GM23338 (cell line): ENCODE results near the gene CSKMT. TPM values are rescaled to one million over a fixed set of nuclear protein-coding genes. Genes with fewer than 3 reads are reported as not detected.

ENCODE experiments used
- ATAC-seq: fragments of 200-7000 bp; cut with Tn5 transposase; 3 replicates; pipeline ENCODE4 v1.9.1; 2020
- DNase-seq: peaks from one replicate; pipeline ENCODE4 v3.0.0-alpha.2; 2015; ENCODE audit warnings: low spot score
- H2AFZ ChIP-seq: fragments of 200-600 bp; sonication (generic); 2 replicates; pipeline ENCODE4 v1.8.0; 2016; ENCODE audit warnings: antibody characterized with exemption, mild to moderate bottlenecking, moderate library complexity
- H3F3A ChIP-seq: fragments of 200-600 bp; sonication (generic); replicated peaks from 2 replicates; pipeline ENCODE4 v1.8.0; 2017; ENCODE audit warnings: antibody characterized with exemption, mixed run types, low read depth
- H3K27ac ChIP-seq: fragments of 200-600 bp; sonication (generic); 2 replicates; pipeline ENCODE4 v1.6.1; 2016; ENCODE audit warnings: low read depth
- H3K27me3 ChIP-seq: fragments of 200-600 bp; sonication (generic); 2 replicates; pipeline ENCODE4 v1.8.0; 2016; ENCODE audit warnings: mild to moderate bottlenecking, mixed run types, moderate library complexity; ENCODE audit not compliant: insufficient read depth
- H3K36me3 ChIP-seq: fragments of 200-600 bp; sonication (generic); 2 replicates; pipeline ENCODE4 v1.8.0; 2016; ENCODE audit warnings: mild to moderate bottlenecking; ENCODE audit not compliant: insufficient read depth
- H3K4me1 ChIP-seq: fragments of 200-600 bp; sonication (generic); 2 replicates; pipeline ENCODE4 v1.8.0; 2016; ENCODE audit warnings: mild to moderate bottlenecking, moderate library complexity; ENCODE audit not compliant: insufficient read depth
- H3K4me2 ChIP-seq: fragments of 200-600 bp; sonication (generic); 2 replicates; pipeline ENCODE4 v1.7.1; 2017; ENCODE audit warnings: mixed run types
- H3K4me3 ChIP-seq: fragments of 200-600 bp; sonication (generic); 2 replicates; pipeline ENCODE4 v1.6.1; 2016; ENCODE audit warnings: mixed run types
- H3K79me2 ChIP-seq: fragments of 200-600 bp; sonication (generic); replicated peaks from 2 replicates; pipeline ENCODE4 v1.8.0; 2017; ENCODE audit warnings: mild to moderate bottlenecking; ENCODE audit not compliant: insufficient read depth
- H3K9me2 ChIP-seq: fragments of 200-600 bp; sonication (generic); 2 replicates; pipeline ENCODE4 v1.8.0; 2017; ENCODE audit not compliant: insufficient read depth
- H4K20me1 ChIP-seq: fragments of 200-600 bp; sonication (generic); replicated peaks from 2 replicates; pipeline ENCODE4 v1.8.0; 2017; ENCODE audit warnings: mild to moderate bottlenecking; ENCODE audit not compliant: insufficient read depth
- H3K27ac Mint-ChIP-seq: 2 replicates; pipeline ENCODE4 v1.8.0; 2020; ENCODE audit warnings: inconsistent platforms, mild to moderate bottlenecking, moderate library complexity, mixed read lengths
- H3K27me3 Mint-ChIP-seq: 3 replicates; pipeline ENCODE4 v1.8.0; 2022; ENCODE audit warnings: low read depth, mild to moderate bottlenecking, moderate library complexity, mixed read lengths, inconsistent platforms; ENCODE audit not compliant: insufficient read depth, poor library complexity
- H3K36me3 Mint-ChIP-seq: 3 replicates; pipeline ENCODE4 v1.8.0; 2021; ENCODE audit warnings: low read depth, mild to moderate bottlenecking, inconsistent platforms, moderate library complexity, mixed read lengths
- H3K4me1 Mint-ChIP-seq: 3 replicates; pipeline ENCODE4 v1.8.0; 2020; ENCODE audit warnings: mild to moderate bottlenecking, inconsistent platforms, mixed read lengths
- H3K4me3 Mint-ChIP-seq: 3 replicates; pipeline ENCODE4 v1.8.0; 2021; ENCODE audit warnings: moderate library complexity, mild to moderate bottlenecking, inconsistent platforms, mixed read lengths
- H3K9me3 Mint-ChIP-seq: 3 replicates; pipeline ENCODE4 v1.8.0; 2020; ENCODE audit warnings: moderate library complexity, mild to moderate bottlenecking, inconsistent platforms, mixed read lengths
- CREB1 ChIP-seq: fragments of 250-450 bp; sonication (Bioruptor Pico); IDR thresholded peaks from 2 replicates; pipeline ENCODE4 v1.5.0; 2020; ENCODE audit warnings: low read depth, mild to moderate bottlenecking, moderate library complexity
- EZH2phosphoT487 ChIP-seq: fragments of 200-600 bp; sonication (generic); IDR thresholded peaks from one replicate; pipeline ENCODE4 v1.8.1; 2018; ENCODE audit warnings: antibody characterized with exemption; ENCODE audit not compliant: unreplicated experiment
- STAT1 ChIP-seq: IDR thresholded peaks from one replicate; pipeline ENCODE4 v1.6.1; 2016; ENCODE audit warnings: antibody characterized with exemption; ENCODE audit not compliant: unreplicated experiment
- polyA plus RNA-seq: library from polyadenylated mRNA; unstranded; fragments of >200 nt; fragmentation: Nextera tagmentation; extraction: Ambion mirVana; gene quantifications from 2 replicates; pipeline ENCODE4 v1.2.1, GENCODE V29; 2016
- total RNA-seq: library from RNA; depleted of rRNA; stranded (reverse); fragments of >200 nt; shearing (Covaris generic); gene quantifications from 2 replicates; pipeline ENCODE4 v1.2.3, GENCODE V29; 2014
- TF ChIP-seq, protein P1 (sequence below), 2 experiments: fragments of 200-600 bp in 1 of 2; sonication (generic) in 1 of 2; conservative IDR thresholded peaks; 2 replicates each; pipeline versions ENCODE4 v1.5.1 to v1.6.1; 2016 to 2017; ENCODE audit warnings: antibody characterized with exemption in 2 of 2, low read depth in 2 of 2, mild to moderate bottlenecking in 2 of 2, moderate library complexity in 1 of 2
- TF ChIP-seq, protein P2 (sequence below): fragments of 250-450 bp; sonication (Bioruptor Pico); IDR thresholded peaks from 2 replicates; pipeline ENCODE4 v1.5.0; 2020; ENCODE audit warnings: mild to moderate bottlenecking, moderate library complexity

CSKMT gene
- total and polyA plus RNA-seq, 2 experiments from 2014 or later, result 8.0 to 25.6 TPM

DNA sequence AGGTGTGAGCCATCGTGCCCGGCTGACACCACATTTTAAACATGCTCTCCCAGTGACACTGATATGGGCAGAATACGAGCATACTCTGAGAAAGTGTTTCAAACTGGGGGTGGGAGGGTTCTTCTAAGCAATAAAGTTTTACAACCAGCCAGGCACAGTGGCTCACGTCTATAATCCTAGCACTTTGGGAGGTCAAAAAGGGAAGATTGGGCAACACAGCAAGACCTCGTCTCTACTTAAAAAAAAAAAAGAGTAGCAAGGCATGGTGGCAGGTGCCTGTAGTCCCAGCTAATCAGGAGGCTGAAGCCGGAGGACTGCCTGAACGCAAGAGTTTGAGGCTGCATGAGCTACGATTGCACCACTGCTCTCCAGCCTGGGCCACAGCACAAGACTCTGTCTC, 20.9 kb upstream of the CSKMT start:
- H3K4me3 ChIP-seq, result no peak overlapping the region
- no peak overlapping the region for H3K4me2 ChIP-seq
- Mint-ChIP-seq H3K4me1 (peaks cover 12% of the 10 kb centered on the region), H3K27me3 (peaks cover 13% of the 10 kb centered on the region), H3K9me3 (peaks cover 2% of the 10 kb centered on the region; the same call in 1 of the 3 replicates), H3K27ac (no peak overlapping the region), H3K4me3 (peak overlapping the region; percentile 21; the same call in 1 of the 3 replicates), H3K36me3 (peaks cover 37% of the 10 kb centered on the region)
- no peak overlapping the region for H3K27ac ChIP-seq
- H4K20me1 ChIP-seq, result peaks cover 23% of the 10 kb centered on the region
- no peak overlapping the region for H2AFZ ChIP-seq
- H3K4me1 ChIP-seq, result no peaks in the 10 kb centered on the region; the same call in 1 of the 2 replicates
- H3K27me3 ChIP-seq, result no peaks in the 10 kb centered on the region
- peaks cover 12% of the 10 kb centered on the region for H3K36me3 ChIP-seq
- no peaks in the 10 kb centered on the region for H3K9me2 ChIP-seq
- peaks cover 47% of the 10 kb centered on the region for H3K79me2 ChIP-seq
- 0 out of 2 replicates have a peak, but pooled peaks cover 19% of the 10 kb centered on the region for H3F3A ChIP-seq
- DNase-seq (no peak), ATAC-seq (no peak)
- TF ChIP-seq, protein P1, sequence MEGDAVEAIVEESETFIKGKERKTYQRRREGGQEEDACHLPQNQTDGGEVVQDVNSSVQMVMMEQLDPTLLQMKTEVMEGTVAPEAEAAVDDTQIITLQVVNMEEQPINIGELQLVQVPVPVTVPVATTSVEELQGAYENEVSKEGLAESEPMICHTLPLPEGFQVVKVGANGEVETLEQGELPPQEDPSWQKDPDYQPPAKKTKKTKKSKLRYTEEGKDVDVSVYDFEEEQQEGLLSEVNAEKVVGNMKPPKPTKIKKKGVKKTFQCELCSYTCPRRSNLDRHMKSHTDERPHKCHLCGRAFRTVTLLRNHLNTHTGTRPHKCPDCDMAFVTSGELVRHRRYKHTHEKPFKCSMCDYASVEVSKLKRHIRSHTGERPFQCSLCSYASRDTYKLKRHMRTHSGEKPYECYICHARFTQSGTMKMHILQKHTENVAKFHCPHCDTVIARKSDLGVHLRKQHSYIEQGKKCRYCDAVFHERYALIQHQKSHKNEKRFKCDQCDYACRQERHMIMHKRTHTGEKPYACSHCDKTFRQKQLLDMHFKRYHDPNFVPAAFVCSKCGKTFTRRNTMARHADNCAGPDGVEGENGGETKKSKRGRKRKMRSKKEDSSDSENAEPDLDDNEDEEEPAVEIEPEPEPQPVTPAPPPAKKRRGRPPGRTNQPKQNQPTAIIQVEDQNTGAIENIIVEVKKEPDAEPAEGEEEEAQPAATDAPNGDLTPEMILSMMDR (conservative IDR thresholded peaks at IDR 0.05; ENCODE audit: low read depth in 2 of 2), result no peak
- TF ChIP-seq STAT1, result no peak
- no peak for TF ChIP-seq EZH2phosphoT487
- TF ChIP-seq, protein P2, sequence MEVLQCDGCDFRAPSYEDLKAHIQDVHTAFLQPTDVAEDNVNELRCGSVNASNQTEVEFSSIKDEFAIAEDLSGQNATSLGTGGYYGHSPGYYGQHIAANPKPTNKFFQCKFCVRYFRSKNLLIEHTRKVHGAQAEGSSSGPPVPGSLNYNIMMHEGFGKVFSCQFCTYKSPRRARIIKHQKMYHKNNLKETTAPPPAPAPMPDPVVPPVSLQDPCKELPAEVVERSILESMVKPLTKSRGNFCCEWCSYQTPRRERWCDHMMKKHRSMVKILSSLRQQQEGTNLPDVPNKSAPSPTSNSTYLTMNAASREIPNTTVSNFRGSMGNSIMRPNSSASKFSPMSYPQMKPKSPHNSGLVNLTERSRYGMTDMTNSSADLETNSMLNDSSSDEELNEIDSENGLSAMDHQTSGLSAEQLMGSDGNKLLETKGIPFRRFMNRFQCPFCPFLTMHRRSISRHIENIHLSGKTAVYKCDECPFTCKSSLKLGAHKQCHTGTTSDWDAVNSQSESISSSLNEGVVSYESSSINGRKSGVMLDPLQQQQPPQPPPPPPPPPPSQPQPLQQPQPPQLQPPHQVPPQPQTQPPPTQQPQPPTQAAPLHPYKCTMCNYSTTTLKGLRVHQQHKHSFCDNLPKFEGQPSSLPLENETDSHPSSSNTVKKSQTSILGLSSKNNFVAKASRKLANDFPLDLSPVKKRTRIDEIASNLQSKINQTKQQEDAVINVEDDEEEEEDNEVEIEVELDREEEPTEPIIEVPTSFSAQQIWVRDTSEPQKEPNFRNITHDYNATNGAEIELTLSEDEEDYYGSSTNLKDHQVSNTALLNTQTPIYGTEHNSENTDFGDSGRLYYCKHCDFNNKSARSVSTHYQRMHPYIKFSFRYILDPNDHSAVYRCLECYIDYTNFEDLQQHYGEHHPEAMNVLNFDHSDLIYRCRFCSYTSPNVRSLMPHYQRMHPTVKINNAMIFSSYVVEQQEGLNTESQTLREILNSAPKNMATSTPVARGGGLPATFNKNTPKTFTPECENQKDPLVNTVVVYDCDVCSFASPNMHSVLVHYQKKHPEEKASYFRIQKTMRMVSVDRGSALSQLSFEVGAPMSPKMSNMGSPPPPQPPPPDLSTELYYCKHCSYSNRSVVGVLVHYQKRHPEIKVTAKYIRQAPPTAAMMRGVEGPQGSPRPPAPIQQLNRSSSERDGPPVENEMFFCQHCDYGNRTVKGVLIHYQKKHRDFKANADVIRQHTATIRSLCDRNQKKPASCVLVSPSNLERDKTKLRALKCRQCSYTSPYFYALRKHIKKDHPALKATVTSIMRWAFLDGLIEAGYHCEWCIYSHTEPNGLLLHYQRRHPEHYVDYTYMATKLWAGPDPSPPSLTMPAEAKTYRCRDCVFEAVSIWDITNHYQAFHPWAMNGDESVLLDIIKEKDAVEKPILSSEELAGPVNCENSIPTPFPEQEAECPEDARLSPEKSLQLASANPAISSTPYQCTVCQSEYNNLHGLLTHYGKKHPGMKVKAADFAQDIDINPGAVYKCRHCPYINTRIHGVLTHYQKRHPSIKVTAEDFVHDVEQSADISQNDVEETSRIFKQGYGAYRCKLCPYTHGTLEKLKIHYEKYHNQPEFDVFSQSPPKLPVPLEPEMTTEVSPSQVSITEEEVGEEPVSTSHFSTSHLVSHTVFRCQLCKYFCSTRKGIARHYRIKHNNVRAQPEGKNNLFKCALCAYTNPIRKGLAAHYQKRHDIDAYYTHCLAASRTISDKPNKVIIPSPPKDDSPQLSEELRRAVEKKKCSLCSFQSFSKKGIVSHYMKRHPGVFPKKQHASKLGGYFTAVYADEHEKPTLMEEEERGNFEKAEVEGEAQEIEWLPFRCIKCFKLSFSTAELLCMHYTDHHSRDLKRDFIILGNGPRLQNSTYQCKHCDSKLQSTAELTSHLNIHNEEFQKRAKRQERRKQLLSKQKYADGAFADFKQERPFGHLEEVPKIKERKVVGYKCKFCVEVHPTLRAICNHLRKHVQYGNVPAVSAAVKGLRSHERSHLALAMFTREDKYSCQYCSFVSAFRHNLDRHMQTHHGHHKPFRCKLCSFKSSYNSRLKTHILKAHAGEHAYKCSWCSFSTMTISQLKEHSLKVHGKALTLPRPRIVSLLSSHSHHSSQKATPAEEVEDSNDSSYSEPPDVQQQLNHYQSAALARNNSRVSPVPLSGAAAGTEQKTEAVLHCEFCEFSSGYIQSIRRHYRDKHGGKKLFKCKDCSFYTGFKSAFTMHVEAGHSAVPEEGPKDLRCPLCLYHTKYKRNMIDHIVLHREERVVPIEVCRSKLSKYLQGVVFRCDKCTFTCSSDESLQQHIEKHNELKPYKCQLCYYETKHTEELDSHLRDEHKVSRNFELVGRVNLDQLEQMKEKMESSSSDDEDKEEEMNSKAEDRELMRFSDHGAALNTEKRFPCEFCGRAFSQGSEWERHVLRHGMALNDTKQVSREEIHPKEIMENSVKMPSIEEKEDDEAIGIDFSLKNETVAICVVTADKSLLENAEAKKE, result no peak
- no peak for TF ChIP-seq CREB1 (CRISPR knock-in tag)
